GM23338 (cell line): ENCODE measurements around the gene FN3KRP. TPM values are rescaled to one million over a fixed set of nuclear protein-coding genes. Genes with fewer than 3 reads are reported as not detected.

Experiments used
- ATAC-seq: fragments of 200-7000 bp; cut with Tn5 transposase; 3 replicates; pipeline ENCODE4 v1.9.1; 2020
- DNase-seq: peaks from one replicate; pipeline ENCODE4 v3.0.0-alpha.2; 2015; ENCODE audit warnings: low spot score
- H2AFZ ChIP-seq: fragments of 200-600 bp; sonication (generic); 2 replicates; pipeline ENCODE4 v1.8.0; 2016; ENCODE audit warnings: antibody characterized with exemption, mild to moderate bottlenecking, moderate library complexity
- H3F3A ChIP-seq: fragments of 200-600 bp; sonication (generic); replicated peaks from 2 replicates; pipeline ENCODE4 v1.8.0; 2017; ENCODE audit warnings: antibody characterized with exemption, mixed run types, low read depth
- H3K27ac ChIP-seq: fragments of 200-600 bp; sonication (generic); 2 replicates; pipeline ENCODE4 v1.6.1; 2016; ENCODE audit warnings: low read depth
- H3K27me3 ChIP-seq: fragments of 200-600 bp; sonication (generic); 2 replicates; pipeline ENCODE4 v1.8.0; 2016; ENCODE audit warnings: mild to moderate bottlenecking, mixed run types, moderate library complexity; ENCODE audit not compliant: insufficient read depth
- H3K36me3 ChIP-seq: fragments of 200-600 bp; sonication (generic); 2 replicates; pipeline ENCODE4 v1.8.0; 2016; ENCODE audit warnings: mild to moderate bottlenecking; ENCODE audit not compliant: insufficient read depth
- H3K4me1 ChIP-seq: fragments of 200-600 bp; sonication (generic); 2 replicates; pipeline ENCODE4 v1.8.0; 2016; ENCODE audit warnings: mild to moderate bottlenecking, moderate library complexity; ENCODE audit not compliant: insufficient read depth
- H3K4me2 ChIP-seq: fragments of 200-600 bp; sonication (generic); 2 replicates; pipeline ENCODE4 v1.7.1; 2017; ENCODE audit warnings: mixed run types
- H3K4me3 ChIP-seq: fragments of 200-600 bp; sonication (generic); 2 replicates; pipeline ENCODE4 v1.6.1; 2016; ENCODE audit warnings: mixed run types
- H3K79me2 ChIP-seq: fragments of 200-600 bp; sonication (generic); replicated peaks from 2 replicates; pipeline ENCODE4 v1.8.0; 2017; ENCODE audit warnings: mild to moderate bottlenecking; ENCODE audit not compliant: insufficient read depth
- H3K9me2 ChIP-seq: fragments of 200-600 bp; sonication (generic); 2 replicates; pipeline ENCODE4 v1.8.0; 2017; ENCODE audit not compliant: insufficient read depth
- H4K20me1 ChIP-seq: fragments of 200-600 bp; sonication (generic); replicated peaks from 2 replicates; pipeline ENCODE4 v1.8.0; 2017; ENCODE audit warnings: mild to moderate bottlenecking; ENCODE audit not compliant: insufficient read depth
- H3K27ac Mint-ChIP-seq: 2 replicates; pipeline ENCODE4 v1.8.0; 2020; ENCODE audit warnings: inconsistent platforms, mild to moderate bottlenecking, moderate library complexity, mixed read lengths
- H3K27me3 Mint-ChIP-seq: 3 replicates; pipeline ENCODE4 v1.8.0; 2022; ENCODE audit warnings: low read depth, mild to moderate bottlenecking, moderate library complexity, mixed read lengths, inconsistent platforms; ENCODE audit not compliant: insufficient read depth, poor library complexity
- H3K36me3 Mint-ChIP-seq: 3 replicates; pipeline ENCODE4 v1.8.0; 2021; ENCODE audit warnings: low read depth, mild to moderate bottlenecking, inconsistent platforms, moderate library complexity, mixed read lengths
- H3K4me1 Mint-ChIP-seq: 3 replicates; pipeline ENCODE4 v1.8.0; 2020; ENCODE audit warnings: mild to moderate bottlenecking, inconsistent platforms, mixed read lengths
- H3K4me3 Mint-ChIP-seq: 3 replicates; pipeline ENCODE4 v1.8.0; 2021; ENCODE audit warnings: moderate library complexity, mild to moderate bottlenecking, inconsistent platforms, mixed read lengths
- H3K9me3 Mint-ChIP-seq: 3 replicates; pipeline ENCODE4 v1.8.0; 2020; ENCODE audit warnings: moderate library complexity, mild to moderate bottlenecking, inconsistent platforms, mixed read lengths
- CREB1 ChIP-seq: fragments of 250-450 bp; sonication (Bioruptor Pico); IDR thresholded peaks from 2 replicates; pipeline ENCODE4 v1.5.0; 2020; ENCODE audit warnings: low read depth, mild to moderate bottlenecking, moderate library complexity
- CTCF ChIP-seq, 2 experiments: fragments of 200-600 bp in 1 of 2; sonication (generic) in 1 of 2; conservative IDR thresholded peaks; 2 replicates each; pipeline versions ENCODE4 v1.5.1 to v1.6.1; 2016 to 2017; ENCODE audit warnings: antibody characterized with exemption in 2 of 2, low read depth in 2 of 2, mild to moderate bottlenecking in 2 of 2, moderate library complexity in 1 of 2
- NANOG ChIP-seq: IDR thresholded peaks from 2 replicates; pipeline ENCODE4 v1.6.1; 2016; ENCODE audit warnings: antibody characterized with exemption, borderline replicate concordance
- POLR2AphosphoS5 ChIP-seq: IDR thresholded peaks from 2 replicates; pipeline ENCODE4 v1.6.1; 2016; ENCODE audit warnings: antibody characterized with exemption, low read depth
- ZNF114 ChIP-seq: fragments of 250-450 bp; sonication (Bioruptor Pico); IDR thresholded peaks from 2 replicates; pipeline ENCODE4 v1.5.0; 2020; ENCODE audit warnings: mild to moderate bottlenecking, moderate library complexity
- ZNF331 ChIP-seq: fragments of 250-450 bp; sonication (Bioruptor Pico); IDR thresholded peaks from 2 replicates; pipeline ENCODE4 v1.5.0; 2020; ENCODE audit warnings: low read depth, mild to moderate bottlenecking, moderate library complexity
- polyA plus RNA-seq: library from polyadenylated mRNA; unstranded; fragments of >200 nt; fragmentation: Nextera tagmentation; extraction: Ambion mirVana; gene quantifications from 2 replicates; pipeline ENCODE4 v1.2.1, GENCODE V29; 2016
- total RNA-seq: library from RNA; depleted of rRNA; stranded (reverse); fragments of >200 nt; shearing (Covaris generic); gene quantifications from 2 replicates; pipeline ENCODE4 v1.2.3, GENCODE V29; 2014
- TF ChIP-seq, protein P1 (sequence below): IDR thresholded peaks from one replicate; pipeline ENCODE4 v1.6.1; 2018; ENCODE audit warnings: antibody characterized with exemption; ENCODE audit not compliant: unreplicated experiment

Gene FN3KRP
- total and polyA plus RNA-seq, 2 experiments from 2014 or later = 15.9 to 16.7 TPM

- no peak for TF ChIP-seq CTCF (conservative IDR thresholded peaks at IDR 0.05; ENCODE audit: low read depth in 2 of 2)
- no peak for TF ChIP-seq CREB1
- TF ChIP-seq, protein P1, sequence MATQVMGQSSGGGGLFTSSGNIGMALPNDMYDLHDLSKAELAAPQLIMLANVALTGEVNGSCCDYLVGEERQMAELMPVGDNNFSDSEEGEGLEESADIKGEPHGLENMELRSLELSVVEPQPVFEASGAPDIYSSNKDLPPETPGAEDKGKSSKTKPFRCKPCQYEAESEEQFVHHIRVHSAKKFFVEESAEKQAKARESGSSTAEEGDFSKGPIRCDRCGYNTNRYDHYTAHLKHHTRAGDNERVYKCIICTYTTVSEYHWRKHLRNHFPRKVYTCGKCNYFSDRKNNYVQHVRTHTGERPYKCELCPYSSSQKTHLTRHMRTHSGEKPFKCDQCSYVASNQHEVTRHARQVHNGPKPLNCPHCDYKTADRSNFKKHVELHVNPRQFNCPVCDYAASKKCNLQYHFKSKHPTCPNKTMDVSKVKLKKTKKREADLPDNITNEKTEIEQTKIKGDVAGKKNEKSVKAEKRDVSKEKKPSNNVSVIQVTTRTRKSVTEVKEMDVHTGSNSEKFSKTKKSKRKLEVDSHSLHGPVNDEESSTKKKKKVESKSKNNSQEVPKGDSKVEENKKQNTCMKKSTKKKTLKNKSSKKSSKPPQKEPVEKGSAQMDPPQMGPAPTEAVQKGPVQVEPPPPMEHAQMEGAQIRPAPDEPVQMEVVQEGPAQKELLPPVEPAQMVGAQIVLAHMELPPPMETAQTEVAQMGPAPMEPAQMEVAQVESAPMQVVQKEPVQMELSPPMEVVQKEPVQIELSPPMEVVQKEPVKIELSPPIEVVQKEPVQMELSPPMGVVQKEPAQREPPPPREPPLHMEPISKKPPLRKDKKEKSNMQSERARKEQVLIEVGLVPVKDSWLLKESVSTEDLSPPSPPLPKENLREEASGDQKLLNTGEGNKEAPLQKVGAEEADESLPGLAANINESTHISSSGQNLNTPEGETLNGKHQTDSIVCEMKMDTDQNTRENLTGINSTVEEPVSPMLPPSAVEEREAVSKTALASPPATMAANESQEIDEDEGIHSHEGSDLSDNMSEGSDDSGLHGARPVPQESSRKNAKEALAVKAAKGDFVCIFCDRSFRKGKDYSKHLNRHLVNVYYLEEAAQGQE = no peak
Measured at GRCh38 chr17:82686366-82687324, 29.9 kb upstream of the FN3KRP start (continued).

- Histone ChIP-seq H4K20me1 (no peaks in the 10 kb centered on the region), H2AFZ (no peak overlapping the region), H3K79me2 (no peaks in the 10 kb centered on the region), H3K36me3 (no peaks in the 10 kb centered on the region), H3K4me1 (no peaks in the 10 kb centered on the region), H3K4me3 (no peak overlapping the region), H3K4me2 (no peak overlapping the region), H3K27ac (no peak overlapping the region; the same call in 1 of the 2 replicates), H3K9me2 (no peaks in the 10 kb centered on the region), H3F3A (no peaks in the 10 kb centered on the region), H3K27me3 (no peaks in the 10 kb centered on the region)
- ATAC-seq (no peak; the same call in 2 of the 3 replicates), DNase-seq (no peak)
- H3K27ac Mint-ChIP-seq = no peak overlapping the region; the same call in 1 of the 2 replicates
- TF ChIP-seq POLR2AphosphoS5 = no peak
- no peak for TF ChIP-seq ZNF331 (CRISPR knock-in tag)
- TF ChIP-seq CTCF (conservative IDR thresholded peaks at IDR 0.05; ENCODE audit: low read depth in 2 of 2) = no peak
- no peak for TF ChIP-seq ZNF114
- no peak for TF ChIP-seq NANOG
- no peak overlapping the region; the same call in 2 of the 3 replicates for H3K4me3 Mint-ChIP-seq
- no peaks in the 10 kb centered on the region for H3K36me3 Mint-ChIP-seq
- H3K9me3 Mint-ChIP-seq = 0 out of 3 replicates have a peak, but pooled peaks cover under 1% of the 10 kb centered on the region
- no peaks in the 10 kb centered on the region for H3K27me3 Mint-ChIP-seq
- H3K4me1 Mint-ChIP-seq = no peaks in the 10 kb centered on the region; the same call in 2 of the 3 replicates
Measured at GRCh38 chr17:82687375-82687861, 29.1 kb upstream of the FN3KRP start.
